ENCODE measurements around the gene FETUB.

DNA sequence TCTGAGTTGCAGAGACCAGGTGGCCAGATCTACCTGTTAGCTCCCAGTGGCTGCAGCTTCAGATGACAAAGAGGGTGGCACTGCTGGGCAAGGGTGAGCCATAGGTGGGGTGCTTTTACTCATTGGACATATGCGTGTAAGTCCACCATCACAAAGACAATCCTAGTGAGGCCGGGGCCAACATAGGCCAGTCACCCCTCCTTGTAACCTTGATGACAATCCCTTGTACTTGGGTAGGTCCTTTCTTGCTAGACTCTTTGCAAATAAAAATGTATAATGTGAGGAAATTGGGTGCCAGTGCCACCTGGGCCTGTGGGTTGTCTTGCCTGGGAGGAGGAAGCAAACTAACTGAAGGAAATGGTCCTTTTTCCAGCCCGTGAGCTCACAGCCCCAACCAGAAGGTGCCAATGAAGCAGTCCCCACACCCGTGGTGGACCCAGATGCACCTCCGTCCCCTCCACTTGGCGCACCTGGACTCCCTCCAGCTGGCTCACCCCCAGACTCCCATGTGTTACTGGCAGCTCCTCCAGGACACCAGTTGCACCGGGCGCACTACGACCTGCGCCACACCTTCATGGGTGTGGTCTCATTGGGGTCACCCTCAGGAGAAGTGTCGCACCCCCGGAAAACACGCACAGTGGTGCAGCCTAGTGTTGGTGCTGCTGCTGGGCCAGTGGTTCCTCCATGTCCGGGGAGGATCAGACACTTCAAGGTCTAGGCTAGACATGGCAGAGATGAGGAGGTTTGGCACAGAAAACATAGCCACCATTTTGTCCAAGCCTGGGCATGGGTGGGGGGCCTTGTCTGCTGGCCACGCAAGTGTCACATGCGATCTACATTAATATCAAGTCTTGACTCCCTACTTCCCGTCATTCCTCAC is 19.7 kb upstream of the FETUB start:
- TF ChIP-seq, protein P1, sequence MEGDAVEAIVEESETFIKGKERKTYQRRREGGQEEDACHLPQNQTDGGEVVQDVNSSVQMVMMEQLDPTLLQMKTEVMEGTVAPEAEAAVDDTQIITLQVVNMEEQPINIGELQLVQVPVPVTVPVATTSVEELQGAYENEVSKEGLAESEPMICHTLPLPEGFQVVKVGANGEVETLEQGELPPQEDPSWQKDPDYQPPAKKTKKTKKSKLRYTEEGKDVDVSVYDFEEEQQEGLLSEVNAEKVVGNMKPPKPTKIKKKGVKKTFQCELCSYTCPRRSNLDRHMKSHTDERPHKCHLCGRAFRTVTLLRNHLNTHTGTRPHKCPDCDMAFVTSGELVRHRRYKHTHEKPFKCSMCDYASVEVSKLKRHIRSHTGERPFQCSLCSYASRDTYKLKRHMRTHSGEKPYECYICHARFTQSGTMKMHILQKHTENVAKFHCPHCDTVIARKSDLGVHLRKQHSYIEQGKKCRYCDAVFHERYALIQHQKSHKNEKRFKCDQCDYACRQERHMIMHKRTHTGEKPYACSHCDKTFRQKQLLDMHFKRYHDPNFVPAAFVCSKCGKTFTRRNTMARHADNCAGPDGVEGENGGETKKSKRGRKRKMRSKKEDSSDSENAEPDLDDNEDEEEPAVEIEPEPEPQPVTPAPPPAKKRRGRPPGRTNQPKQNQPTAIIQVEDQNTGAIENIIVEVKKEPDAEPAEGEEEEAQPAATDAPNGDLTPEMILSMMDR (IDR thresholded peaks at IDR 0.05): no peak
- TF ChIP-seq EZH2 (IDR thresholded peaks at IDR 0.05; ENCODE audit: borderline replicate concordance, insufficient read depth, low read depth, low read length, poor library complexity, severe bottlenecking): no peak
